ENCODE data around the gene MT1F.

DNA sequence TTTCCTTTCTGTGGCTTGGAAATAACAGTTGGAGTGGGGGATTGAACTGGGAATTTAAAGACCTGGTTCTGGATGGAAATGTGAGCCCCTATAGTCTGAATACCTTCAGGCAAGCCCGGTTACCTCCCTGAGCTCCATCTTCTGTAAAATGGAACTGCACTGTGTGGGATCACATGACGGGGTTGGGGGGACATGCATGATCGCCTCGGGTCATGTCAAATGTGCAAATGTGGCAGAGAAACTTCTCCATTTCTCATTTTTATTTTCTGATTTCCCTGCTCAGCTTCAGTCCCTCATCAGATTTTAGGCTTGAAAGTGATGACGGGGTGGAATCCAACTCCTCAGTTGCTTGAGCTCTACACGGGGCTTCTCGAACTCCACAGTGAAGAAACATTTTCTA is 4.5 kb upstream of the MT1F start:
- no peak for TF ChIP-seq POLR2A (IDR thresholded peaks at IDR 0.05; ENCODE audit: low read length)
- no peak for TF ChIP-seq GATA1 (IDR thresholded peaks at IDR 0.05; ENCODE audit: low read depth, low read length)
